Measurements from ENCODE around the gene DPF3.

The DPF3 gene

DNA sequence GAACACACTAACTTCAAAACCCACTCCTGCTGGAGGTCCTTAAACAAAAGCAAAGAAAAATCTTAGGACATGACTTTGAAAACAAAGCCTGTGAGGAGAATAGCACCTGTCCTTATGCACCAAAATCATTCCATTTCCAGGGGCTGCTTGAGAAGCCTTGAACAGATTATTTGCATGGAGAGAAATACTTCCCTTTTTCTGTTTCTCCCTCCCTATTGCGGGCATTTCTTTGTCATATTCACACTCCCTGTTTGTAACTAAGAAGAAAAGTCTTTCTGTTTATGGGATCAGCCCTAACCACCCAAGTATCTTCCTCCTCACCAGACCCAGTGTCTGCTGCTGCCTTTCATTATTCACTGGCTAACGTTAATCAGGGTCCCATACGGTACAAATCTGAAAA is 218.8 kb downstream of the DPF3 start:
- DNase-seq = no peak

DNA sequence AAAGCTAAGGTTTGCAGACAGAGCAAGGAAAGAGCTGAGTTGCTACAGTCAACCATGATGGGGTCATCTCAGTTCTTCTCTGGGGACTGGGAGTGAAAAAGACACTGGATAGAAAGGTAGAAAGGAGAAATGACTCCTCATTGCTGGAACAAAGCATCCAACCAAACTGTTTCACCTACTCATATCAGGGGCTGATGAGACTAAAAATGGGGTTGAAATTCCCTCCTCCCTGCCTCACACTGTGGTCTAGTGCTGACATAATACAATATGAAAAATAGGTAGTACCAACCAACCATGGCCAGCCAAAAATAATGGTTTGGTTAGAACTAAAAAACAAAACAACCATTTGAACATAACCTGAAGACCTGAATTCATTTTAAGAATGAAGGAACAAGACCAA is 220.7 kb downstream of the DPF3 start:
- no peak for DNase-seq

DNA sequence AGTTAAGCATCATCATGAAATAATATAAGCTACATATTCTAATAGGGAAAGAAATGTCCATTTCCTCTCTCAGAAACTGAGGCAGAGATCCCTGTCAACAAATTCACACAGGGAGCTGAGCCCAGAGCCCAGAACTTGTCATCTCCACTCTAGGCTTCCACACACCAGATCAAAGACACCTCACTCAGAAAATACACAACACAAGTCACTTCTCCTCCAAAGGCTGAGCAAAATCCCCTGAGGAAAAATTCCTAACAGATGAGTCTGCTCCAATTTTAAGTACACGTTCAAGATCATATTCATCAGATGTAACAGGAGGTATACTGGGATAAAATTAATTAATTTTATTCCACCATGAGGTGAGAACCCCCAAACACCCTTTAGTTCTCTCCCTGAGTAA is 227.3 kb downstream of the DPF3 start:
- DNase-seq = no peak

DNA sequence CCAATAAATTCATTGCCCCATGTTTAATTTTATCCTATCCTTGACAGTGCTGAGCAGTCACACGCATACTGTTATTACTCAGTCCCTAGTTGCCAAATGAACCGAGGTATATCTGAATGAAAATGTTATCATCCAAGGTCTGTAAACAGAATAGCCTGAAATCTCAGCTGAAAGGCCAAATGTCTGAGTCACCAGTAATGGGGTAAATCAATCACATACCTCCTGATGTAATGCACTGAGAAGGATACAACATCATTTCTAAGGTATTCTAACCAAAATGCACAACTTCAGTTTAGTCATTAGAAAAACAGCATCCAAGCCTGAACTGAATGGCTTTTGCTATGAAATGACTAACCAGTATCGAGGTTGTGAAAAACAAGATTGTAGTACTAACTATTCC is 228.6 kb downstream of the DPF3 start:
- no peak for DNase-seq

DNA sequence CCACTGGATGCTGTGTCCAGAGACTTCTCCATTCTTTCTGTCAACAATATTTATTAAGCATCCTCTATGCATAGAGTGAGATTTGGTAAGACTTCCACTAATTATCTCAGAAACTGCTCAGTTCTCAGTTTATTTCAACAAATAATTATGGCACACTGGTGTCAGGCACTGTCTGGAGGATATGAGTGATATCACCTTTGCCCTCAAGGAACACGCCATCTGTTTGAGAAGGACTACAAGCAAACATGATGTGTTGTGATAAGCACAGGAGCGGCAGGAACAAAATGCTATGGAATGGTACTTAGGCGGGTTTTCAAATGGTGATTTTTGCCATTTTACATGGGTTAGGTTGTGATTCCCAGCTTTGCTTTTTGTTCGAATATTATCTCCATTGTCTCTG is 229.2 kb downstream of the DPF3 start:
- DNase-seq = no peak

DNA sequence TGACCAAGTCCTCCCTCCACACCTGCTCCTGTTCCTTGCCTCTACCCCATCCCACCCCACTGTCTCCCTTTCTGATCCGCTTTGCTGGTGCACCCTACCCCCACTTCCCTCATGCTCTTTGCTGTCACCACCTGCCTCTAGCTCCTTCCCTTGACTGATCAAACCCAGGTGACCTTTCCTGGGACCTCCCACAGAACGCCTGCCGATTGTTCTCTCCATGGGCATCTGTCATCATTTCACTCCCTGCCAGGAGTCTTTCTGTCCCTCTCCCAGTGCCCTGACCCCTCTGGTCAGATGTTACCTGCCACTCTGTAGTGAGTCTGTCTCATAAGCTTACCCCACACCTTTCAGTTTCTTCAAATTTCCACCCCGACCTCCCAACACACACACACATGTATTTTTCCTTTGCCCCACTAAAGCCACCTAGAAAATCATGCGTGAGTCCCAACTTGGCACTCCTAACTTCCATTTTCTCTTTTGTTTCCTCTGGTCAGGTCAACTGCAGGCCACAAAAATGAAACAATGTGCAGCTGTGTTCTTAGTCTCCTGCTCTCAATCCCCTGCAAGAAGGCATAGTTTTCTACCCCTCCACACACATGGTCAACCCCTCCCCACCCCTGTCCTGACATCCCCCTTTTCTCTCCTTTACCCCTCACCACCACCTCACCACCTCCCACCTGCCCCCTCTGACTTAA is 229.8 kb downstream of the DPF3 start:
- DNase-seq = no peak

DNA sequence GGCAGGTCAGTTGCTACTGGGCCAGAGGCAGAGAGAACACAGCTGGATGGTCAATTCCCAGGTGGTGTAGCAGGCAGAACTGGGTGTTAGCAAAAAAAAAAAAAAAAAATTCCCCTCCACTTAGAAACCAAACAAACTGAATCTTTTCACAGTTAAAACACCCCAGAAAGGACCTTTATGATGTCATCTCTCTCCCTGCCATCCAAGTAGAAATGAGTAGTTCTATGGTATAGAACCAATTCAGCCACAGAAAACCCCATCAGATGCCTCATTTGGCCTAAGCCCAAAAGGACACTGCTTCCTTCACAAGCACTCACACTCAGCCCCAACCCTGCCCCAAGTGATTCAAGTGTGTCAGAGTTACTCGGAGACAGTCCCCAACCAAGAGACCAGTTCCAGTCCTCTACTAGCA is 230.8 kb downstream of the DPF3 start:
- no peak for DNase-seq

DNA sequence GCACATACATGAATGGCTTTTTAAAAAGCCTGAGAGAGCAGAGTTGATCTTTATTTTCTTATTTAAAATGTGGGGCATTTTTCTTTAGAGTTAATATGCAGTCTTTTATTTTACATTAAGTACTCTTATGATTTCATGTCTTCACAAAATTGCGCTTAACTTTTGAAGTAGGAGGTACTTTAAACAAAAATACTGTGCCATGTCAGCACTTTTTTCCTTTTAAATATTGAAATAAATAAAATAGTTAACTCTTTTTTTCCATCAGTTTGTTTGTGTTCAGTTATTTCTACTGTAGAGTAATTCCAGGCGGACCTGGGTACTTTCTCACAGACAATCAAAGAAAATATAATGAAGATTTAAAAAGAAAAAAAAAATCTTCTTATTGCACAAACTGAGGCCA is 231.7 kb downstream of the DPF3 start:
- DNase-seq = no peak

DNA sequence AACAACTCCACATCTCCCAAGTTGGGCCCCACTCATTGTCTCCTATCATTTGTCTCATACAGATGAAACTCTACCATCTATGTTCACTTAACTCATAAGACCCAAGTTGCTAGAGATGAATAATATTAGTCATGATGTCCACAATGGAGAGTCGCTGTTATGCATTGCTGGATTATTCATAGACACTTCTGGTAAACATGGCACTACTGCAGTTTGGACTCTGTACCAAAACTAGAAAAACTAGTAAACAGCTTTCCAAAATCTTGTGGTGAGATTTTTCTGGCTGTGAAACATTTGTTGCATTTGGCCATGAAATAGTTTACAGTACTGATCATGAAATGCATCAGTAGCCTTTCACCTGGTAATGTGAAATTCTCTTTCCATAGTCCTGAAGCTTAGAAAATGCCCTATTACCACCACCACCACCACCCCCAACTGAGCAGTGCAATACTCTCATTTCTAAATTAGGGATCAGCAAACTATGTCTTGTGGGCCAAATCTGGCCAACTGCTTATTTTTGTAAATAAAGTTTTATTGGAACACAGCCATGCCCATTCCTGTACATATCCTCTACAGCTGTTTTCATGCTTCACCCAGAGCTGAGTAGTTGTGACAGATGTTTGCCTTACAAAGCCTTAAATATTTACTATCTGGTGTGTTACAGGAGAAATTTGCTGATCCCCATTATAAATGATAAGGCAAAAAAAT is 236.5 kb downstream of the DPF3 start:
- no peak for DNase-seq

DNA sequence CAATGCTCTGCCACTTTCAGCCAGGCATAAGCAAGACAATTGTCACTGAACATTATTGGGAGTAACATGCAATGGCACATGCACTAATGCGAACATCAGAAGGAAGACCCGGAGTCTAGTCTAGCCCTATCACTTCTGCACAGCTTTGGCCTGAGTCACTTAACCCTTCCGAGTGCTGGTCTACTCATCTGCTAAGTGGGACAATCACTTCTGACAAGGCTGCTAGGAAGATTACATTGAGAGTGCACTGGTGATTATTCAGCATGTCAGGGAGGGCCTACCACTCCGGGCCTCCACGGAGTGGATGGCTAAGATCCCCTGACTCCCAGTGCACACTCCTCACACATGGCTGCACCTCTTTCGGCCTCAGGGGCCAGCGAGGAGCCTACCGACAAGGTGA is 240.9 kb downstream of the DPF3 start:
- no peak for DNase-seq

DNA sequence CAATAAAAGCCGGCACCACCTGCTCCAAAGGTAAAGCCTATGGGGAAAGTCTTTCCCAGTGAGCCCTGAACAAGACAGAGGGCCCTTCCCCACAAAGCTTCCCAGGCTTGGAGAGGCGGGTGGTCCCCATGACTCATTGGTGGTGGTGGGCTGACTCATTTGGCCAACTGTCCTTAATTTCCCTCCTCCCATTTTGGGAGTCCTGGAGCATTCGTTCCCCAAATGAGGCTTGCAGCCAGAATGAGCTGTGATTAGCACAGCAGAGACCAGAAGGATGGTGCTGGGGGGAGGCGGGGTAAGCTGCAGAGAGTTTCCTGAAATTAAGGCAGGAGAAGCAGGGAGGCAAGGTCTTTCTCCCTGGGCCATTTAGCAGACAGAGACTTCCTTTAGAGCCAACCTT is 241.7 kb downstream of the DPF3 start:
- DNase-seq = no peak

DNA sequence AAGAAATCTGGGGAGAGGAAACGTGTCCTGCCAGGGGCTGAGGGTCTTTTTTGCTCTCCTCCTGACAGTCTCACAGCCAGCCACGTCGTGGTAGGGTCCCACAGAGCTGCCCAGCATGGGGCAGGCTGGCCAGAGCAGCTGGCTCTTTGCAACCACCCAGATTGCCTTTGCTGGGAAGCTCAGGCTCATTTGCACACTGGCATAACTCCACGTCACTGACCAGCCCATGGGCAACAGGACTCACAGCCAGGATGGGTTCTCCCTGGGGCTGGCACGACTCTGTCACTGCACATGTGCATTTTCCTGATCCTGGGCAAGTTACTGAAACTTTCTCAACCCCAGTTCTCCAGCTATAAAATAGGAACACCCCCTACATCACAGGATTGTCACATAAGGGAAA is 242.2 kb downstream of the DPF3 start:
- DNase-seq = no peak

DNA sequence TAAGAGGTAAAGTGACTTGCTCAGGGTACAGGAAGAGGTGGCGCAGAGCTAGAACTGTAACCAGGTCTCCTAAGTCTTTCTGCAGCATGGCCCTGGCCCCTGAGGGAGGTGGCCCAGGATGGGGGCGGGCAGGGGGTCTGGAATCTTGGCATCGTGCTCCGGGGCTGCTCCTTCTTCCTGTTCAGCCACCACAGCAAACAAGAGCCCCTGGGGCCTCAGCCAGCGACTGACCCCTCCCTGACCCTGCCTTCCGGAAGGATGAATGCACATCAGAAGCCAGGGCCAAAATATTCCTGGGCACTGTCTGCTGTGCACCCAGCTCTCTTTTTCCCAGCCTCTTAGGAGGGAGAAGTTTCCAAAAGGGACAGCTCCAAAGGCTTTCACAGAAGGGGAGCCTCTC is 242.8 kb downstream of the DPF3 start:
- DNase-seq = no peak

DNA sequence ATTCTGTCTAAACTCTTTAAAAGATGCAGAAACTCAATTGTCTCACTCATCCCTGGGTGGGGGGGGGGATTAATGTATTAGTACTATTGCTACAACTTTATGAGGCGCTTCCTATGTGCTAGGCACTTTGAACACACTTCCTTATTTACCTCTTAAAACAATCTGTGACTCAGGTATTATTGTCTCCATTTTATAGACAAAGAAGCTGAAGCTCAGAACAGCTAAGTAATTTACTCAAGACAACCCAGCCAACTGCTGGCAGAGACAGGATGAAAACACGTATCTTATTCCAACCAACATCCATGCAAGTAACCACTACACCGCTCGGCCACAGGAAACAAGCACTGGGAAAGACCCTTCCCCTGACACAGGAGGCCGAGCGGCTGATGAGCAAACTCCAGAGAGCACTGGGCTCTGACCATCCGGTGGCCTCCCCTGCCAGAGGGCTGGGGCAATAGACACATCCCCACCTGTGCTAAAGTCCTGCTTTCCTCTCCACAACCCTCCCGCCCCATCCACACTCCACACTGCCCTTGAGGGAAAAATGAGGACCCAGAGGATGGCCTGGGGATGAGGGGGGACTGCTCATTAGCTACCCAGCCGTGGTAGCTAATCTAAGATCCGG is 244.2 kb downstream of the DPF3 start:
- DNase-seq = no peak

DNA sequence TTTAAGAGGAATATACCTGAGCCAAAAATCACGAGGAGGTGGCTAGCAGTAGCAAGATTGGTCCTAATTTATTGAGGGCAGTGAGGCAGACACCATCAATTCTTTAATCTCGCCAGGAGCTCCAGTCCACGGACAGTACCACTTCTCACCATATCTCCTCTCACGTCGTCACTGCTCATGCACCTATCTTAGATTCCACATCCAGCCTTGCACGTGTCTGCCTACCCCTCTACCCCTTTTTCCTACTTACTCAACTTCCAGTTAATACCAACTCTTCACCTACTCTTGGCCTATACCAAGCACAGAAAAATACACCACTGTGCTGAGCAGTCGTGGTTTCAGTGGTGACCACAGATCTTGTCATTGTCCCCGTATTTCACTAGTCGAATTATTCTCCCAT is 246.1 kb downstream of the DPF3 start:
- no peak for DNase-seq

DNA sequence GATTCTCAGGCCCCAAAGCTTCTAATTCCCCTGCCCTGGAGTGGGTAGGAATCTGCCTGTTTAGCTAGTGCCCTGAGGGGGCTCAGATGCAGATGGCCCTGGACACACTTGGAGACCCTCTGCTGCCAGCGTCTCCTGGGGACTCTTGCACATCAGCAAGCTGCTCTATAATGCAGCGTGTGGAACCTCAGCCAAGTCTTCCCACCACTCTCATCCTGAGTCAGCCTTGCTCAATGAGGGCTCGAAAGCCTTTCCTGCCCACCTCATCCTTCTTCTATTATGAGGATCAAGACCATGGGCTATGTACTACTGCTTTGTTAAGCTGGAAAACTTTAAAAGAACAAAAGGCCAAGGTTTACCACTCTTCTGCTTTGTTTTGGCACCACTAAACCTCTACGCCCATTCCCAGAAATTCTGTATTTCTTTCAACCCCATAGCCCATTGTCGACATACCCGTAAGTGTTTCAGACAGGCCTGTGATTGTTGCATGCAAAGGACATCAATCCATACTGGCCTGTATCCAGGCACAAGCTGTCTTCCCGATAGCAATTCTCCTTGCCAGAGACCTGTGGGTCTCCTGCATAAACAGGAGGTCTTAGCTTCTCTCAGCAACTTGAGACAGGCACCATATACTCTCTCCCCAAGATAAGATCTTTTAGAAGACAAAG is 246.9 kb downstream of the DPF3 start:
- no peak for DNase-seq

DNA sequence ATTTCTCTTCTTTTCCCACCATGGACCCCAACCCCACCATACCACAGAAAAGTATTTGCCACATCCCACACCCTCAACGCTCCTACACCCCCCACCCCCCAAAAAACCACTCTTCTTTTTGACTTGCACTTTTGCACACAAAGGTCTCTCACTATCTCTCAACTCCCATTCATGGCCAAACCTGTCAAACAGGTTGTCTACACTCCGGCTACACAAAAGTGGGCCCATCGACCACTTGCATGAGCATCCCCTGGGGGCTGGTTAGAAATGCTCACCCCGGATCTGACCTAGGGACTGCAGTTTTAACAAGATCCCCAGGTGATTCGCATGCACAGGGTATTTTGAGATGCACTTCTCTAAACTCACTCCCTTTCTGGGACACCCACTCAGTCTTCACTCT is 248.2 kb downstream of the DPF3 start:
- no peak for DNase-seq

DNA sequence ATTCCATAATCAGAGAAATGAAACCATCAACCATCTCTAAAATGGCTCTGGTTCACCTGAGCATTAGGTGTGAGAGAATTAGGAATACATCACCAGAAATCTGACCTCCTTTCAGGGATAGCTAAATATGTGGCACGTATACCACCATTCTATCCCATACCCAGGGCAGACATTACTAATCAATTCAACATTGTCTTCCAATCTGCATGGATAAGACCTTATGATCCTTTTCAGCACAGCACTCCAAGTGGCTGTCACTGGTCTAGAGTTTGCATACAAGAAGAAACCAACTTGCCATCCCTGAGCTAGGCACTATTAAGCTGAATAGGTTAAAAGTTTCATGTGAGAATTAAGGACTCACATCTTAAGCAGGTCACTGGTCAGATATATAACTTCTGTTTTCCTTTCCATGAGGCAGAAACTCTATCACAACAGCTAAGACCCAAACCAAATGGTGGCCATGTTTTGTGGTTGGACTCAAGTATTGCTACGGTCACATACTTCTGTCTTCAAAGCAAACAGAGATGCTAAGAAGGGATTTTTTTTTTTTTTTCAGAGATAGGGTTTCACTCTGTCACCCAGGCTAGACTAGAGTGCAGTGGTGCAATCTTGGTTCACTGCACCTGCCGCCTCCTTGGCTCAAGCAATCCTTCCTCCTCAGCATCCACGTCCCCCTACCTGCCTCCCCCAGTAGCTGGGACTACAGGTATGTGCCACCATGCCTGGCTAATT is 249.0 kb downstream of the DPF3 start:
- no peak for DNase-seq

DNA sequence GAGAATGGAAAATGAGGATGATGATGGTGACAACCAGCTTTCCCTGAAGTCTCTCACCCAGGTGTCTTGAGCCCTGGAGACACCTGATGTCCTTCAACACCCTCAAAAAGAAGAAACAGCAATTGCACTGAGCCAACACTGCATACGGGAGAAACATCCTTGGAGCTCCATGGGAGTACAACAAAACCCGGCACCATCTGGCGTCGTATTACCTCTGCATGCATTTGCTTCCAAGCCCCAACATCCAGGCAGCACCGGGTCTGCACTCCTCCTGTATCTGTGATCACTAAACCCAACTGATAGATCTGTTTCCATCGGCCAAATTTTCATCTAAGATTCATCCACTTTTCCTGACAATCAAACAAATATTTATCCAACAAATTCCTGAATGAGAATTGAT is 249.9 kb downstream of the DPF3 start:
- no peak for DNase-seq

DNA sequence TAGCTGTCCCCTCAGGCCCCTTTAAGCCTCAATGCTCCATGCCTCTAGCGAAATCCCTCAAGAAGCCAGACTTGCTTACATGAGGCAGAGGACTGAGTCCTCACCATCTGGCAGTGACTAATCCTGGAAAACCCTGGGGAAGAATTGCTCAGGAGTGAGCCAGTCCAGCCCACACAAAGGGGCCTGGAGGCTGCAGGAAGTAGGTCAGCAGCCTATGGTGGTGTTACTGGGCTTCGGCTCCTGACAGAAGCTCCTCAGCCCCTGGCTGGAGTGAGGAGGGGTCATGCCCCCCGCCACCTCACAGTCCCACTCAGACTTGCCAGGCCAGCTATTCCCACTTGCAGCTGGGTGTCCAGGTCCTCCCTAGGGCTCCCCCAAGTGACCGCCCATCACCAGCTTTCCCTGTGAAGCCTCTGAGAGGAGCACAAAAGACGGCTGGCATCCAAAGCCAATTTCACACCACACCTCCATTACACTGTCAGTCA is 250.5 kb downstream of the DPF3 start:
- DNase-seq = no peak

DNA sequence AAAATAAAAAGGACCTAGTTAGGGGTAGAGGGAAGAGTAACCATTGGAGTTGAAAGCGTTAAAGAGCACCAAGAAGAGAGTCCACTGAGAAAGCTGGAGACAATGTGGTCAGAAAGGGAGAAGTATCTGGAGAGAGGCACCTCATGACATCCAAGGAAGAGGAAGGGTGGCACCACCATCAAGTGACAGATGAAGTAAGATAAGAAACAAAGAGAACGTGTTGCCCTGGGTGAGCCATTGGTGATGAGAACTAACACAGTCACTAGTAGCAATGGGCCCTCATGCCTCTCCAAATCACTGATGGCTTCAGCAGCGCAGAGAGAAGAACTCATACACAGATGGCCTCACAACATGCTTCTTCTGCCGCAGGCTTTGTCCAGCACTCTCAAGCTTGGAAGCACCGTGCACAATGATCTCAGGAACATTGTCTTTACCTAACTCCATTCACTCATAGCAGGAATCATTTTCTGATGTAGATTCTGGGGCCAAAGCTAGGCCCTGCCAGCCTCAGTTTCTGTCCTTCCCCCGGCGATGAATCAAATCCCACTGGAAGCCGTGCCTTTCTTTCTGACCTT is 252.9 kb downstream of the DPF3 start:
- DNase-seq = no peak

DNA sequence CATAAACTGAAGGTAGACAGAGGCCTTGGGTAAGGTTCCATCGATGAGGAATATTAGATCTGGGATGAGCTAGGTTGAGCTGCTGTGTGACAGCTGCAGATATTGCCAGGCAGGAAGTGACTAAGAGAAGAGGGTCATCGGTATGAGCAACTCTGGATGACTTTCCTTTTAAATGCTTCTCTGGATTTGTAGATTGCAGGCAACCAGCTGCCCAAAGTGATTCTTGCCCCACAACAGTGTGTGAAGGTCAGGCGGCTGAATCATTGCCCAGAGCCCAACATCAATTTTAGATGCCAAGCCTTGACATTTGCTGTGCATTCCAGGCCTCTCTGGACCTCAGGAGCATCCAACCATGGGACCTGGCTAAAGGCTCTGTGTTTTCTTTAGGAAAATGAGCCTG is 255.9 kb downstream of the DPF3 start:
- DNase-seq = no peak

DNA sequence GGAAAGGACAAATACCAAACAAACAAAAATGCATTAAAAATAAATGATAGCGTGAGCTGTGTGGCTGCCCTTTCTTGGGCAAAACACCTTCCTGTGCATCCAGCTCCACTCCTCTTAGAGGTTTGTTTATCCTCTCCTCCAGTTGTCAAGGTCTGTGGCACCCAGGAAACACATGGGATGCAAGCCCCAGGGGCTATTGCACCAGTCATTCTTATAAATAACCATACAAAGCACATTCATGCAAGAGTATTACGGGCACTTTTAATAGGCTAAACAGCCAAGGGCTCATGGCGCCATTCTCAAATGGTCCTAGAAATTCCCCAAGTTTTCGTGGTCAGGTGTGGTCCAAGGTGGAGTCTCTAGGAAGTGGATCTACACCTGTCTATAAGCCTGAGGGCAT is 257.0 kb downstream of the DPF3 start:
- DNase-seq = no peak

All from KG1 (cell line).